Measurements from ENCODE around the gene DSCAML1.

The DSCAML1 gene

GRCh38 chr11:117752721-117753237 is 44.2 kb downstream of the DSCAML1 start:
- Histone ChIP-seq H3K4me1 (no peaks in the 10 kb centered on the region), H3K4me3 (no peak overlapping the region), H3K27me3 (peaks cover 0 to 7% of the 10 kb centered on the region in 2 donors), H3K27ac (no peak overlapping the region), H3K36me3 (no peaks in the 10 kb centered on the region), H3K9me3 (no peaks in the 10 kb centered on the region)
- DNase-seq: no peak
- TF ChIP-seq CTCF (IDR thresholded peaks at IDR 0.05): no peak
- intact Hi-C loops (cut with DNase I; ENCODE audit: low total_unique reads): no loop called here

DNA sequence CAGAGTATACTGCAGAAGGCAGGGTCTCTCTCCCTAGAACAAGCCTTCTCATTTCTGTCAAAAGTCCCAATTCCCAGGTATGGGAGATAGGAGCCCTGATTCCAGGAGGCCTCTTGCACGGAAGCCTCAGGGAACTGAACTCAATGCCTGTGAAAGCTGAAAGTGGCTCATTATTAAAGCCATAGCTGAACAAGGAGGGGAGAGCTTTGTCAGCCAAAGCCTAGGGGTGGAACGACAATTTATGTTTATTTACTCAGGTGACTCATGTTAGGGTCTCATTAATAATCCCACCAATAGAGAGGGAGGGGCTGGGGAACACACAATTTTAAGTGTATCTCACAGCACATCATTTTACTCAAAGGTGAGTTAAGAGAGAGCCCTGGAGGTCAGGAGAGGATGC is 44.9 kb downstream of the DSCAML1 start:
- H3K4me3 ChIP-seq: no peak overlapping the region
- H3K27me3 ChIP-seq: peaks cover 0 to 7% of the 10 kb centered on the region in 2 donors
- intact Hi-C loops (cut with DNase I; ENCODE audit: low total_unique reads): no loop called here
- no peaks in the 10 kb centered on the region for H3K9me3 ChIP-seq
- H3K36me3 ChIP-seq: no peaks in the 10 kb centered on the region
- no peak overlapping the region for H3K27ac ChIP-seq
- DNase-seq: no peak
- H3K4me1 ChIP-seq: no peaks in the 10 kb centered on the region
- no peak for TF ChIP-seq CTCF (IDR thresholded peaks at IDR 0.05)

DNA sequence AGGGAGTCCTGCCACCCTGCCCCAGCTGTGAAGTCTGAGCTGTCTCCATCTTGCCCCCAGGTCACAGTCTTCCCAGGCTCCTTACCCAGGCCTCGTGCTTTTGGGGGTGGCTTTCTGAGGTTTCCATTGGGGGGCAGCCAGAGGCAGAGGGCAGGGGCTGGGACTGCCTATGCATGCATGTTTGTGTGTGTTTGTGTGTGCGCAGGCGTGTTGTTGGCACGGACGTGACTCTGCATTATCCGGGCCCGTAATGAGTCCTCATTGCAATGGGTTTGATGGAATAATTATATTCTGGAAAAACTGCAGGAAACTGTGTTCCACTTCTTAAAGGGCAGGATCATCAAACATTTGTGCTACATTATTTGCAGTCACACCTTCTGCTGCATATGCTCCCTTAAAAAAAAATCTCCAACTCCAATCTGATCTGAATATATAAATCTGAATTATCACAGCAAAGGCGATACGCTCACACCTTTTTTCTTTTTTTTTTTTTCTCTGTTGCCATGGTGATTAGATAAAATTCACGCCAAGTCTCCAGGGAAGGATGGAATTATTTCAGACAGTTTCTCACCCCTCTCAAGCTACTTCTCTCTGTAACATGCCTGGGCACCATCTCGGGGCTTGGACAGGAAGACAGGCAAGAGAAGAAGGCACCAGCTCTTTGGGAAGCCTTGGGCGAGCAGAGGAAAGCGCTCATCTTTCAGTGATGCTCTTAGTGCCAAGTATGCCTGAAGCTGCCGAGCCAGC is 45.9 kb downstream of the DSCAML1 start:
- intact Hi-C loops (cut with DNase I; ENCODE audit: low total_unique reads): no loop called here
- DNase-seq: no peak
- no peak overlapping the region for H3K4me3 ChIP-seq
- no peaks in the 10 kb centered on the region for H3K36me3 ChIP-seq
- H3K27me3 ChIP-seq: peaks cover 0 to 7% of the 10 kb centered on the region in 2 donors
- no peak for TF ChIP-seq CTCF (IDR thresholded peaks at IDR 0.05)
- H3K27ac ChIP-seq: no peak overlapping the region
- no peaks in the 10 kb centered on the region for H3K4me1 ChIP-seq
- H3K9me3 ChIP-seq: no peaks in the 10 kb centered on the region

DNA sequence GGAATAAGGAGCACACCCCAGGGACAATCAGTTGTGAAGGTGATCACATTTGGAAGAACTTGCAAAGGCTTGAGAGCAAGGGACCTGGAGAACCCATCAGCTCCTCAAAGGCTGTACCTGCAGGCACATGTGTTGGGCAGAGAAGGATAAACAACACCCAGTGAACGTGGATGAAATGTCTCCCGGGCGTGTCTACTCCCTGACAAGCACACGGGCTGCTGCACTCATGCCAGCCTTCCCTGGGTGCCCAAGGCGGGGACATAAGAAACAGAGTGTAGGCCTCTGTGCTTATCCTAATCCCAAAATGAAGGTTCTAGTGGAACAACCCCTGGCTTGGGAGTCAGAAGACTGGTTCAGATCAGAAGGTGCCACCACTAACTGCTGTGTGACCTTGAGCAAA is 46.7 kb downstream of the DSCAML1 start:
- Histone ChIP-seq H3K9me3 (no peaks in the 10 kb centered on the region), H3K27ac (no peak overlapping the region), H3K4me1 (no peaks in the 10 kb centered on the region), H3K27me3 (peaks cover 0 to 7% of the 10 kb centered on the region in 2 donors), H3K36me3 (no peaks in the 10 kb centered on the region), H3K4me3 (no peak overlapping the region)
- TF ChIP-seq CTCF (IDR thresholded peaks at IDR 0.05): no peak
- no peak for DNase-seq
- intact Hi-C loops (cut with DNase I; ENCODE audit: low total_unique reads): no loop called here

DNA sequence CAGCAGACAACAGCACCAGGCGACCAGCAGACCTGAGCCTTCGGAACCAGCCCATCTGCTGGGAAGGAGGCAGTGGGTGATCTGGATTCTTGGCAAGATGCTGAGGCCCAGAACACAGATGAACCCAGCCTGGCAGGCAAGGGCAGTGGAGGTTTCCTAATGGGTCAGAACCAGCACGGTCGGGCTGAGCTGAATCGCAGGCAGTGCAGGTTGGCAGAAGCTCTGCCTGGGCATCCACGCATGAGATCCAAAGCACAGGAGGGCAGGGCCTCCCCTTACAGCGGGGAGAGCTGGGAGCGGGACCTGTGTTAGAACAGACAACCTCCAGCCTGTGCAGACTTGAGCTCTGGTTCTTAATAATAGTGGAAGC is 47.5 kb downstream of the DSCAML1 start:
- intact Hi-C loops (cut with DNase I; ENCODE audit: low total_unique reads): no loop called here
- TF ChIP-seq CTCF (IDR thresholded peaks at IDR 0.05): no peak
- Histone ChIP-seq H3K4me1 (no peaks in the 10 kb centered on the region), H3K36me3 (no peaks in the 10 kb centered on the region), H3K4me3 (no peak overlapping the region), H3K9me3 (no peaks in the 10 kb centered on the region), H3K27ac (no peak overlapping the region), H3K27me3 (peaks cover 0 to 4% of the 10 kb centered on the region in 2 donors)
- no peak for DNase-seq
